Brain microvascular endothelial cell (primary cell): ENCODE measurements around the gene GJB1.

ENCODE experiments used
- DNase-seq: peaks from one replicate; pipeline ENCODE4 v3.0.0-alpha.2; 2020
- H3K27ac ChIP-seq: fragments of 250-450 bp; sonication (Bioruptor Pico); 2 replicates; pipeline ENCODE4 v1.5.1; 2020; ENCODE audit warnings: mild to moderate bottlenecking, moderate library complexity
- H3K27me3 ChIP-seq: fragments of 250-450 bp; sonication (Bioruptor Pico); replicated peaks from 2 replicates; pipeline ENCODE4 v1.5.1; 2020; ENCODE audit warnings: mild to moderate bottlenecking
- H3K36me3 ChIP-seq: fragments of 250-450 bp; sonication (Bioruptor Pico); replicated peaks from 2 replicates; pipeline ENCODE4 v1.5.1; 2020; ENCODE audit warnings: mild to moderate bottlenecking
- H3K4me3 ChIP-seq: 2 replicates; pipeline ENCODE4 v1.5.1; 2011; ENCODE audit warnings: low read depth, mild to moderate bottlenecking, control low read depth, low read length, moderate library complexity
- in situ Hi-C: cut with HindIII; loops from 2 replicates; pipeline ENCODE4 v1.10.0; 2017; ENCODE audit warnings: low sequenced_read_pairs, low pct_ligation_motif_present
- TF ChIP-seq, protein P1 (sequence below): IDR thresholded peaks from 2 replicates; pipeline ENCODE4 v1.5.1; 2011; ENCODE audit warnings: low read depth, mild to moderate bottlenecking, moderate library complexity, low read length, control low read depth, inconsistent platforms; ENCODE audit errors: missing control alignments

GJB1 gene

DNA sequence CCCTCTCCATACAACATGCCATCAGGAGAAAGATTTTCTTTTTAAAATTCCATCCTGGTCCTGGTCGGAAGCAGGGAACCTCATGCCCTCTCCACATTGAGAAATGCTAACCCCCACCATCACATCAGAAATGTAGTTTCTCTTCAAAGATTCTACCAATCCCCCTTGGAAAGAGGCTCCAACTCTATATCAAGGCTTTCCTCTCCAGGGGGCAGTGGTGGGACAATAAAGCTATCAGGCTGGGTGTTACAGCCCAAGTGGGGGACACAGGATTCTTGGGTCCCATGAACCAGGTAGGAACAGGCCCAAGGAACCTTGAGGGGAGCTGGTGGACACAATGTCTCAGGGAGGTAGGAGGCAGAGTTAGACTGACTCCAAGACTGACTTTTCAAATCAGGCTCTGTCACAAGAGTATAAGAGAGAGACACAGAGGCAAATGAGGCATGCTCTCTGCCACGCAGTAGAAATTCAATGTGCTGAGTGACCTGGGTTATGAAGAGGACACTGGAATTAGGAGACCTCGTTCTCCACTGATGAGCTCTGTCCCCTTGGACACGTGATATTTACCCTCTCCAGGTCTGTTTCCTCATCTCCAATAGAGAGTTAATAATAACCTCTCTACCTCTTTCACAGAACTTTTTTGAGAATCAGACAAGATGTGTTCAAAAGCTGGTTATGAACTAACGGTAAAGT, 4.5 kb downstream of the GJB1 start:
- H3K36me3 ChIP-seq = no peaks in the 10 kb centered on the region
- no peaks in the 10 kb centered on the region for H3K27me3 ChIP-seq
- H3K4me3 ChIP-seq = no peak overlapping the region
- in situ Hi-C loops = no loop called here
- no peak for DNase-seq
- H3K27ac ChIP-seq = no peak overlapping the region
- TF ChIP-seq, protein P1, sequence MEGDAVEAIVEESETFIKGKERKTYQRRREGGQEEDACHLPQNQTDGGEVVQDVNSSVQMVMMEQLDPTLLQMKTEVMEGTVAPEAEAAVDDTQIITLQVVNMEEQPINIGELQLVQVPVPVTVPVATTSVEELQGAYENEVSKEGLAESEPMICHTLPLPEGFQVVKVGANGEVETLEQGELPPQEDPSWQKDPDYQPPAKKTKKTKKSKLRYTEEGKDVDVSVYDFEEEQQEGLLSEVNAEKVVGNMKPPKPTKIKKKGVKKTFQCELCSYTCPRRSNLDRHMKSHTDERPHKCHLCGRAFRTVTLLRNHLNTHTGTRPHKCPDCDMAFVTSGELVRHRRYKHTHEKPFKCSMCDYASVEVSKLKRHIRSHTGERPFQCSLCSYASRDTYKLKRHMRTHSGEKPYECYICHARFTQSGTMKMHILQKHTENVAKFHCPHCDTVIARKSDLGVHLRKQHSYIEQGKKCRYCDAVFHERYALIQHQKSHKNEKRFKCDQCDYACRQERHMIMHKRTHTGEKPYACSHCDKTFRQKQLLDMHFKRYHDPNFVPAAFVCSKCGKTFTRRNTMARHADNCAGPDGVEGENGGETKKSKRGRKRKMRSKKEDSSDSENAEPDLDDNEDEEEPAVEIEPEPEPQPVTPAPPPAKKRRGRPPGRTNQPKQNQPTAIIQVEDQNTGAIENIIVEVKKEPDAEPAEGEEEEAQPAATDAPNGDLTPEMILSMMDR = peak; percentile 25

DNA sequence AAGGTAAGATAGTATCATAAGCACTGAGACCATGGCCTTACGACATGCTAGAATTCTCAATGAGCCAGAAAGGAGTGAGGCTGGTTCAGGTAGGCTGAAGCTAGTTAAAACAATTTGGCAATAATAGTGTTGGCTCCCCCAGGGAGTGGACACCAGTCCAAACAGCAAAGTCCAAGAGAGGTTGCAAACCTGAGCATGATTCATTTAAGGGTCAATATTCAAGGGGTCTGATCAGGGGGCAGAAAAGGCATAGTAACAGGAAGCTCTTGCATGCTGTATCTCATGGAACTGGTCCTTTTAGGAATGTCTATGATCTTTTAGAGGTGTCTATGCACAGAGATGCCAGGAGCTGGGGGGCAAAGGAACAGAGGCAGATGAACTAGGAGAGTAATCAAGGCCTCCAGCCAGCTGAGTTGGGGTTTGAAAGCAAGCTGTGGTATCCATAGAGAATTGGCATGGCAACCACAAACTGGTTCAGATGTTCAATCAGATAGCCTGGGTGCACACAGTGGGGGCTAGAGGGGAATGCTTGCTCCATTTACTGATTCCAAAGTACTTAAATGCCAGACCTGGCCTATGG, 5.1 kb downstream of the GJB1 start:
- Histone ChIP-seq H3K27ac (no peak overlapping the region), H3K36me3 (no peaks in the 10 kb centered on the region), H3K4me3 (no peak overlapping the region), H3K27me3 (no peaks in the 10 kb centered on the region)
- DNase-seq = no peak
- in situ Hi-C loops = no loop called here
- TF ChIP-seq, protein P1 = no peak

DNA sequence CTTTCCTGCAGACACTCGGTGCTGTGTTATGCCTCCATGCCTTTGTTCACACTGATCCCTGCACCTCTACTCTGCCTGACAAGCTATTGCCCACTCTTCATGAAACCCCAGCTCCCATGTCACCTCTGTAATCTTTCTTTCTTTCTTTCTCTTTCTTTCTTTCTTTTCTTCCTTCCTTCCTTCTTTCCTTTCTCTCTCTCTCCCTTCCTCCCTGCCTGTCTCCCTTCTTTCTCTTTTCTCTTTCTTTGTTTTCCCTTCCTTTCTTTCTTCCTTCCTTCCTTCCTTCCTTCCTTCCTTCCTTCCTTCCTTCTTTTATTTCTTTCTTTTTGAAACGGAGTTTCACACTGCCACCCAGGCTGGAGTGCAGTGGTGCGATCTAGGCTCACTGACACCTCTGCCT, 12.5 kb downstream of the GJB1 start:
- TF ChIP-seq, protein P1 = no peak
- DNase-seq = no peak
- in situ Hi-C loops = no loop called here
- Histone ChIP-seq H3K27me3 (no peaks in the 10 kb centered on the region), H3K36me3 (no peaks in the 10 kb centered on the region), H3K4me3 (no peak overlapping the region), H3K27ac (no peak overlapping the region)

DNA sequence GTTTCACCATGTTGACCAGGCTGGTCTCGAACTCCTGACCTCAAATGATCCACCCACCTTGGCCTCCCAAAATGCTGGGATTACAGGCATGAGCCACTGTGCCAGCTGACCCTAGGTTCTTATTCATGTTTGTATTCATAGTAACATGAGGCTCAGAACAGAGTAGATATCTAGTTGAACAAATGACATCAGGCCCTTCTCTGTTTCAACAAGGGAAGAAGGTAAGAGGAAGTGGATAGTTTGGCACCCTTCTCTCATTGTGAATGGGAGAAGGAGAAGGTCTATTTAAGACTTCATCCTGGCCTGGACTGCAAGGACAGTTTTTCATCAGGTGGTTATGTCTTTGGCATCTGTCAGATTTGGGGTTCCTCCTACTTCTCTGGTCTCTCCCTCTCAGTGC, 13.8 kb downstream of the GJB1 start:
- H3K27ac ChIP-seq = no peak overlapping the region
- no peak overlapping the region for H3K4me3 ChIP-seq
- H3K36me3 ChIP-seq = peaks cover 4% of the 10 kb centered on the region
- no peaks in the 10 kb centered on the region for H3K27me3 ChIP-seq
- no peak for DNase-seq
- in situ Hi-C loops = no loop called here
- TF ChIP-seq, protein P1 = no peak

DNA sequence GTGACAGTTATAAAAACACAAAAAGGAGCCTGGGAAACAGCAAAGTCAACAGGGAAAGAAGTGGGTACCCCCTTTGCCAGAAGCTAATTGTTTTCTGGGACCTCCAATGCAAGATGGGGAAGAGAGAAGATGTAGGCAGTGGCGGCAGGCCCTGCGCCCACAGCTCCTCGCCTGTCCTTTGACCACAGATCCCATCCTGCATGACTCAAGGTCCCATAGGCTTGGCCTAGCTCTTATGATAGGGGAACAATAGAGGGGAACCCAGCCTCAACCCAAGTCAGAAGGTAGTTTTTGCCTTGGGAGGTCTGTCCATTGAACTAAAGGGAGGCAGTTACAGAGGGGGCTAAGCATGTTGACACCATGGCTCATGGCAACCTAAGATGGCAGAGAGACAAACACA, 16.8 kb downstream of the GJB1 start:
- Histone ChIP-seq H3K4me3 (no peak overlapping the region), H3K27ac (no peak overlapping the region), H3K36me3 (peaks cover 4% of the 10 kb centered on the region), H3K27me3 (no peaks in the 10 kb centered on the region)
- TF ChIP-seq, protein P1 = no peak
- in situ Hi-C loops = no loop called here
- DNase-seq = no peak

DNA sequence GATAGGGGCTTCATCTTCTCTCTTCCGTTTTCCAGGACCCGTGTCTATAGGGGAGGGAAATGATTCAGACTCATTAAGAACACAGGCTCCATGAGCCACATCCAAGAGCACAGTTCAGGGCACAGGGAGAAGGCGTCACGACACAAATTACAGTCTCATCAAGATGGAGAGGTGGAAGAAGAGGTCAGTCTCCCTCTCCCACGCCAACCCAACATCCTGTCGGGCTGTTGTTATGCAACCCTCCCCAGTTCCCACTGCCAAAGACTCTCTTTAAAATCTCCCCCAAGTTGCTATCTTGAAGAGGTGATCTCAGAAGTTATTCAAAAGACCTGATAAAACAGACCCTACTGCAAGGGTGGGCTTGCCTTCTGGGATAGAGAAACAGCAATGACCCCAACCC, 18.3 kb downstream of the GJB1 start:
- H3K27ac ChIP-seq = no peak overlapping the region
- peaks cover 12% of the 10 kb centered on the region for H3K36me3 ChIP-seq
- in situ Hi-C loops = no loop called here
- no peaks in the 10 kb centered on the region for H3K27me3 ChIP-seq
- no peak overlapping the region for H3K4me3 ChIP-seq
- TF ChIP-seq, protein P1 = no peak
- no peak for DNase-seq
